HCT116 (cell line): ENCODE results near the gene SCN8A. TPM values are rescaled to one million over a fixed set of nuclear protein-coding genes. Genes with fewer than 3 reads are reported as not detected.

ENCODE experiments used
- ATAC-seq: fragments of 200-7000 bp; cut with Tn5 transposase; 2 replicates; pipeline ENCODE4 v1.9.1; 2020; ENCODE audit warnings: mild to moderate bottlenecking, moderate library complexity
- BruUV-seq: library from RNA; stranded (reverse); fragments of 400-500 nt; replicated peaks from 2 replicates; lab custom pipeline; 2021; lab: Mats Ljungman, UMichigan
- CTCF ChIA-PET: fragments of 300-600 bp; sonication (Branson Sonifier 250); formaldehyde crosslinking; loops from one replicate; lab custom pipeline; 2021; ENCODE audit warnings: antibody characterized with exemption; lab: Charles Lee
- POLR2A ChIA-PET: fragments of 300-600, 350-600 bp; sonication (Branson Sonifier 250); formaldehyde crosslinking; loops from one replicate; lab custom pipeline; 2021; ENCODE audit warnings: antibody characterized with exemption; lab: Charles Lee
- RAD21 ChIA-PET, 2 experiments: fragments of 300-600 bp; sonication (Branson Sonifier 250); formaldehyde crosslinking; loops; one replicate each; lab custom pipeline; 2023; ENCODE audit warnings: low total read pairs in 2 of 2; ENCODE audit not compliant: uncharacterized antibody in 2 of 2, unreplicated experiment in 2 of 2, low non-redundant PET in 1 of 2; lab: Charles Lee
- DNase-seq: peaks from one replicate; pipeline ENCODE4 v3.0.0-alpha.2; 2010; ENCODE audit warnings: low read depth, low spot score
- H2AFZ ChIP-seq: fragments of 200-600 bp; shearing (Covaris generic), sonication (generic); 2 replicates; pipeline ENCODE4 v1.6.1; 2017; ENCODE audit warnings: low read depth, mixed run types, mixed read lengths, antibody characterized with exemption, low read length; ENCODE audit not compliant: poor library complexity, severe bottlenecking
- H3K27ac ChIP-seq: 2 replicates; pipeline ENCODE4 v1.5.1; 2012; ENCODE audit warnings: low read depth, low read length
- H3K27me3 ChIP-seq: fragments of 200-600 bp; sonication (generic); 2 replicates; pipeline ENCODE4 v1.6.1; 2016; ENCODE audit warnings: mixed run types, low read length, mixed read lengths; ENCODE audit not compliant: insufficient read depth
- H3K36me3 ChIP-seq, 2 experiments: fragments of 200-500 bp in 1 of 2; fragments of 200-600 bp in 1 of 2; sonication (Bioruptor generic) in 1 of 2; sonication (generic) in 1 of 2; 2 replicates each; pipeline versions ENCODE4 v1.5.1 to v1.6.1; 2014 to 2016; ENCODE audit warnings: low read length in 2 of 2, inconsistent platforms in 1 of 2, mixed read lengths in 1 of 2, mixed run types in 1 of 2; ENCODE audit not compliant: insufficient read depth in 2 of 2, control insufficient read depth in 1 of 2
- H3K4me1 ChIP-seq, 2 experiments: fragments of 200-600 bp in 1 of 2; sonication (generic) in 1 of 2; 2 replicates each; pipeline versions ENCODE4 v1.5.1 to v1.6.1; 2012 to 2017; ENCODE audit warnings: low read length in 2 of 2, inconsistent platforms in 1 of 2, mild to moderate bottlenecking in 1 of 2, mixed read lengths in 1 of 2, mixed run types in 1 of 2, moderate library complexity in 1 of 2; ENCODE audit not compliant: insufficient read depth in 2 of 2, control insufficient read depth in 1 of 2
- H3K4me2 ChIP-seq: fragments of 200-600 bp; sonication (generic); 2 replicates; pipeline ENCODE4 v1.6.1; 2017; ENCODE audit warnings: mixed run types, low read length, mixed read lengths
- H3K4me3 ChIP-seq, 2 experiments: fragments of 200-600 bp in 1 of 2; sonication (generic) in 1 of 2; replicated peaks in 1 of 2; 2 replicates each; pipeline ENCODE4 v1.5.1; 2011 to 2016; ENCODE audit warnings: low read length in 2 of 2, control low read depth in 1 of 2, low read depth in 1 of 2, mild to moderate bottlenecking in 1 of 2, mixed read lengths in 1 of 2, mixed run types in 1 of 2
- H3K79me2 ChIP-seq: fragments of 200-600 bp; sonication (generic); 2 replicates; pipeline ENCODE4 v1.6.1; 2017; ENCODE audit warnings: mild to moderate bottlenecking, mixed run types, low read length, moderate library complexity, mixed read lengths; ENCODE audit not compliant: insufficient read depth
- H3K9ac ChIP-seq: fragments of 200-600 bp; sonication (generic); 2 replicates; pipeline ENCODE4 v1.6.1; 2016; ENCODE audit warnings: low read length, mixed read lengths
- H3K9me2 ChIP-seq: fragments of 200-600 bp; sonication (generic), shearing (Covaris generic); 2 replicates; pipeline ENCODE4 v1.6.1; 2017; ENCODE audit warnings: mixed run types, mild to moderate bottlenecking, moderate library complexity; ENCODE audit not compliant: insufficient read depth
- H3K9me3 ChIP-seq, 2 experiments: fragments of 200-500 bp in 1 of 2; fragments of 200-600 bp in 1 of 2; sonication (Bioruptor generic) in 1 of 2; sonication (generic) in 1 of 2; 2 replicates each; pipeline ENCODE4 v1.6.1; 2014 to 2017; ENCODE audit warnings: low read length in 2 of 2, mixed read lengths in 2 of 2, inconsistent platforms in 1 of 2, low read depth in 1 of 2, mild to moderate bottlenecking in 1 of 2, mixed run types in 1 of 2, moderate library complexity in 1 of 2; ENCODE audit not compliant: control insufficient read depth in 1 of 2, insufficient read depth in 1 of 2
- H4K20me1 ChIP-seq: fragments of 200-600 bp; sonication (generic), shearing (Covaris generic); 2 replicates; pipeline ENCODE4 v1.6.1; 2017; ENCODE audit warnings: mixed run types, mild to moderate bottlenecking, moderate library complexity; ENCODE audit not compliant: insufficient read depth
- ATF3 ChIP-seq: IDR thresholded peaks from 2 replicates; pipeline ENCODE4 v1.6.1; 2012
- CBX3 ChIP-seq: IDR thresholded peaks from 2 replicates; pipeline ENCODE4 v1.6.1; 2012; ENCODE audit warnings: low read depth
- EGR1 ChIP-seq: IDR thresholded peaks from 2 replicates; pipeline ENCODE4 v1.6.1; 2012; ENCODE audit warnings: low read depth
- ELF1 ChIP-seq: IDR thresholded peaks from 2 replicates; pipeline ENCODE4 v1.6.1; 2012; ENCODE audit warnings: low read depth, borderline replicate concordance
- EZH2 ChIP-seq: fragments of 200-600 bp; sonication (generic); IDR thresholded peaks from 2 replicates; pipeline ENCODE4 v1.6.1; 2017; ENCODE audit warnings: antibody characterized with exemption, mixed run types
- EZH2phosphoT487 ChIP-seq: fragments of 200-600 bp; IDR thresholded peaks from 2 replicates; pipeline ENCODE4 v1.6.1; 2018; ENCODE audit warnings: antibody characterized with exemption, borderline replicate concordance
- FOSL1 ChIP-seq: IDR thresholded peaks from 2 replicates; pipeline ENCODE4 v1.6.1; 2012; ENCODE audit warnings: low read depth
- JUND ChIP-seq: IDR thresholded peaks from 2 replicates; pipeline ENCODE4 v1.6.1; 2012
- MAX ChIP-seq: IDR thresholded peaks from 2 replicates; pipeline ENCODE4 v1.6.1; 2012
- POLR2A ChIP-seq: IDR thresholded peaks from 2 replicates; pipeline ENCODE4 v1.7.0; 2011; ENCODE audit warnings: borderline replicate concordance; ENCODE audit not compliant: insufficient read depth, insufficient read length; ENCODE audit errors: extremely low read depth
- POLR2AphosphoS5 ChIP-seq: IDR thresholded peaks from 2 replicates; pipeline ENCODE4 v1.6.1; 2011; ENCODE audit warnings: mild to moderate bottlenecking, low read depth, low read length, moderate library complexity
- SIN3A ChIP-seq: IDR thresholded peaks from 2 replicates; pipeline ENCODE4 v1.6.1; 2012; ENCODE audit warnings: low read depth
- SP1 ChIP-seq: IDR thresholded peaks from 2 replicates; pipeline ENCODE4 v1.6.1; 2012; ENCODE audit warnings: low read depth
- SRF ChIP-seq: IDR thresholded peaks from 2 replicates; pipeline ENCODE4 v1.6.1; 2012; ENCODE audit warnings: low read depth
- TCF7L2 ChIP-seq: IDR thresholded peaks from 2 replicates; pipeline ENCODE4 v1.7.0; 2011; ENCODE audit warnings: borderline replicate concordance, inconsistent platforms; ENCODE audit not compliant: insufficient read depth, insufficient read length; ENCODE audit errors: extremely low read depth
- YY1 ChIP-seq: IDR thresholded peaks from 2 replicates; pipeline ENCODE4 v1.6.1; 2011; ENCODE audit warnings: low read length, low read depth, moderate library complexity, mild to moderate bottlenecking; ENCODE audit not compliant: insufficient replicate concordance; ENCODE audit errors: extremely low read depth
- ZFX ChIP-seq: fragments of 450-650 bp; IDR thresholded peaks from 2 replicates; pipeline ENCODE4 v1.6.1; 2017
- intact Hi-C: fragments of 100-400 bp; cut with micrococcal nuclease; formaldehyde crosslinking; loops from 2 replicates; pipeline ENCODE4 v1.10.0; 2022
- total RNA-seq: library from RNA; stranded (reverse); gene quantifications from one replicate; pipeline ENCODE4 v1.2.1, GENCODE V29; 2021; ENCODE audit not compliant: unreplicated experiment
- TF ChIP-seq, protein P1 (sequence below): IDR thresholded peaks from 2 replicates; pipeline ENCODE4 v1.6.1; 2011; ENCODE audit warnings: mild to moderate bottlenecking, low read length, moderate library complexity; ENCODE audit not compliant: insufficient replicate concordance; ENCODE audit errors: extremely low read depth
- TF ChIP-seq, protein P2 (sequence below): IDR thresholded peaks from 2 replicates; pipeline ENCODE4 v1.6.1; 2012; ENCODE audit warnings: low read depth

SCN8A gene
- total RNA-seq, 1 experiment from 2014 or later, result 7.1 TPM

DNA sequence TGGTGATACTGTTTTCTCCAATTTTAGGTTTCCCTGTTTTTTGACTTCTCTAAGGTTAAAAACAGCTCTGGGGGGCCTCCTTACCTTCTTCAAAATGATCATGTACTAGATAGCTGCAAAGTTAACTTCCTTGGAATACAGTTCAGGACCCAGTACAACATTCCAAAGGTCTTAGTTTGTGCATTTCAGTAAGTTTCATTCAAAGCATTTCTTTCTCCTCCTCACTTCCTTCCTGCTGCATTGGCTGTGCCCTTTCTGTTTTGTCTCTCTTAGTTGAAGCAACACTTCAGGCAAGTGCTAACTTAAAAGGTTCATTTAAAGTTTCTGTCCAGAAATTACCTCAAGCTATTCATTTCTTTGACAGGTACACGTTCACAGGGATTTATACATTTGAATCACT is 95.7 kb downstream of the SCN8A start (continued):
- TF ChIP-seq EZH2phosphoT487 (no peak), TCF7L2 (no peak), ELF1 (no peak), EGR1 (no peak), SP1 (no peak), FOSL1 (no peak)

DNA sequence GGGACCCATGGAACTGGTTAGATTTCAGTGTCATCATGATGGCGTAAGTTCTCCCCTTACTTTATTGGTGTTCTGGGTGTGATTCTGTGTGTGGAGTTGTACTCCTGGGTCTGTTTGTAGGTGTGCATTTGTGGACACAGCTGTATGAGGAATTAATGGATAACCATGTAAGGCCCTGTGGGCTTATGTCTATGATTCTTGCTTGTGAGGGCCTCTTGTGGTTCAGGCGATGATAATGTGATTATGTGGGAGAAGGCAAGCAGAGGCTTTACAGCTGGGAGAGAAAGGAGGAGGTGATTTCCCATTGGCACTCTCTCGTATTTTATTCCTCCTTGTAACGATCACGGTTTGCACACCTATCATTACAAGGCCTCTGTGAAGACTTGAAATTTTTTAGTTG is 96.1 kb downstream of the SCN8A start:
- no peaks in the 10 kb centered on the region for H3K9me3 ChIP-seq
- no peak for ATAC-seq
- H3K9ac ChIP-seq, result no peak overlapping the region
- intact Hi-C loops, result no loop called here
- no peaks in the 10 kb centered on the region for H3K9me2 ChIP-seq
- TF ChIP-seq EZH2phosphoT487 (no peak), EGR1 (no peak), ATF3 (no peak), MAX (no peak), ZFX (no peak), ELF1 (no peak), FOSL1 (no peak), TCF7L2 (no peak), CBX3 (no peak), POLR2A (no peak), JUND (no peak), EZH2 (no peak), POLR2AphosphoS5 (no peak), SIN3A (no peak), SP1 (no peak), SRF (no peak), YY1 (no peak)
- TF ChIP-seq, protein P1, sequence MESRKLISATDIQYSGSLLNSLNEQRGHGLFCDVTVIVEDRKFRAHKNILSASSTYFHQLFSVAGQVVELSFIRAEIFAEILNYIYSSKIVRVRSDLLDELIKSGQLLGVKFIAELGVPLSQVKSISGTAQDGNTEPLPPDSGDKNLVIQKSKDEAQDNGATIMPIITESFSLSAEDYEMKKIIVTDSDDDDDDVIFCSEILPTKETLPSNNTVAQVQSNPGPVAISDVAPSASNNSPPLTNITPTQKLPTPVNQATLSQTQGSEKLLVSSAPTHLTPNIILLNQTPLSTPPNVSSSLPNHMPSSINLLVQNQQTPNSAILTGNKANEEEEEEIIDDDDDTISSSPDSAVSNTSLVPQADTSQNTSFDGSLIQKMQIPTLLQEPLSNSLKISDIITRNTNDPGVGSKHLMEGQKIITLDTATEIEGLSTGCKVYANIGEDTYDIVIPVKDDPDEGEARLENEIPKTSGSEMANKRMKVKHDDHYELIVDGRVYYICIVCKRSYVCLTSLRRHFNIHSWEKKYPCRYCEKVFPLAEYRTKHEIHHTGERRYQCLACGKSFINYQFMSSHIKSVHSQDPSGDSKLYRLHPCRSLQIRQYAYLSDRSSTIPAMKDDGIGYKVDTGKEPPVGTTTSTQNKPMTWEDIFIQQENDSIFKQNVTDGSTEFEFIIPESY, result no peak
- TF ChIP-seq, protein P2, sequence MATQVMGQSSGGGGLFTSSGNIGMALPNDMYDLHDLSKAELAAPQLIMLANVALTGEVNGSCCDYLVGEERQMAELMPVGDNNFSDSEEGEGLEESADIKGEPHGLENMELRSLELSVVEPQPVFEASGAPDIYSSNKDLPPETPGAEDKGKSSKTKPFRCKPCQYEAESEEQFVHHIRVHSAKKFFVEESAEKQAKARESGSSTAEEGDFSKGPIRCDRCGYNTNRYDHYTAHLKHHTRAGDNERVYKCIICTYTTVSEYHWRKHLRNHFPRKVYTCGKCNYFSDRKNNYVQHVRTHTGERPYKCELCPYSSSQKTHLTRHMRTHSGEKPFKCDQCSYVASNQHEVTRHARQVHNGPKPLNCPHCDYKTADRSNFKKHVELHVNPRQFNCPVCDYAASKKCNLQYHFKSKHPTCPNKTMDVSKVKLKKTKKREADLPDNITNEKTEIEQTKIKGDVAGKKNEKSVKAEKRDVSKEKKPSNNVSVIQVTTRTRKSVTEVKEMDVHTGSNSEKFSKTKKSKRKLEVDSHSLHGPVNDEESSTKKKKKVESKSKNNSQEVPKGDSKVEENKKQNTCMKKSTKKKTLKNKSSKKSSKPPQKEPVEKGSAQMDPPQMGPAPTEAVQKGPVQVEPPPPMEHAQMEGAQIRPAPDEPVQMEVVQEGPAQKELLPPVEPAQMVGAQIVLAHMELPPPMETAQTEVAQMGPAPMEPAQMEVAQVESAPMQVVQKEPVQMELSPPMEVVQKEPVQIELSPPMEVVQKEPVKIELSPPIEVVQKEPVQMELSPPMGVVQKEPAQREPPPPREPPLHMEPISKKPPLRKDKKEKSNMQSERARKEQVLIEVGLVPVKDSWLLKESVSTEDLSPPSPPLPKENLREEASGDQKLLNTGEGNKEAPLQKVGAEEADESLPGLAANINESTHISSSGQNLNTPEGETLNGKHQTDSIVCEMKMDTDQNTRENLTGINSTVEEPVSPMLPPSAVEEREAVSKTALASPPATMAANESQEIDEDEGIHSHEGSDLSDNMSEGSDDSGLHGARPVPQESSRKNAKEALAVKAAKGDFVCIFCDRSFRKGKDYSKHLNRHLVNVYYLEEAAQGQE, result no peak
- TF ChIP-seq, all 23 proteins: peak for 0
- no TSS peak for BruUV-seq
- Histone ChIP-seq H3K4me3 (no peak overlapping the region), H3K36me3 (no peaks in the 10 kb centered on the region), H3K27ac (no peak overlapping the region), H3K79me2 (no peaks in the 10 kb centered on the region), H3K4me1 (peaks cover 3 to 13% of the 10 kb centered on the region in 2 experiments; a peak in 3 of 4 replicates), H3K4me2 (no peak overlapping the region), H2AFZ (no peak overlapping the region), H3K27me3 (no peaks in the 10 kb centered on the region), H4K20me1 (no peaks in the 10 kb centered on the region)
- POLR2A ChIA-PET, result no interaction called here
- RAD21 ChIA-PET, result no interaction called here
- CTCF ChIA-PET, result interaction anchor here (1.4 kb wide), 1 partner anchor 24 kb away, joined by 3 read pairs; no protein-coding TSS in a partner anchor
- no peak for DNase-seq
